CD4-positive, CD25-positive, alpha-beta regulatory T cell (primary cell): ENCODE measurements around the gene E2F6. TPM values are rescaled to one million over a fixed set of nuclear protein-coding genes. Genes with fewer than 3 reads are reported as not detected.

Experiments
- ATAC-seq, 2 donors: fragments of 150-1000 bp; cut with Tn5 transposase; one replicate each; pipeline ENCODE4 v1.10.0; 2021; ENCODE audit warnings: low read depth in 2 of 2, moderate number of reproducible peaks in 2 of 2, moderate library complexity in 1 of 2
- DNase-seq, 3 donors: peaks; one replicate each; pipeline versions ENCODE4 v3.0.0 to v3.0.0-alpha.2; 2012 to 2022; ENCODE audit warnings: mixed read lengths in 1 of 3
- H3K27ac ChIP-seq: one replicate; pipeline ENCODE4 v1.7.0; 2013; ENCODE audit warnings: mild to moderate bottlenecking, low read length; ENCODE audit not compliant: insufficient read depth, poor library complexity, severe bottlenecking
- H3K27me3 ChIP-seq: one replicate; pipeline ENCODE4 v1.7.0; 2013; ENCODE audit warnings: low read length; ENCODE audit not compliant: control insufficient read depth, insufficient read depth
- H3K36me3 ChIP-seq: one replicate; pipeline ENCODE4 v1.7.0; 2013; ENCODE audit warnings: mild to moderate bottlenecking, low read length, moderate library complexity; ENCODE audit not compliant: control insufficient read depth, insufficient read depth
- H3K4me1 ChIP-seq: 2 replicates; pipeline ENCODE4 v1.7.0; 2013; ENCODE audit warnings: mild to moderate bottlenecking, low read length; ENCODE audit not compliant: insufficient read depth, control insufficient read depth, poor library complexity, severe bottlenecking
- H3K4me3 ChIP-seq: one replicate; pipeline ENCODE4 v1.7.0; 2013; ENCODE audit warnings: low read depth, mild to moderate bottlenecking, low read length, moderate library complexity
- H3K9me3 ChIP-seq, 2 experiments: 1 replicate in 1 of 2; 2 replicates in 1 of 2; pipeline ENCODE4 v1.7.0; 2013; ENCODE audit warnings: low read length in 2 of 2, mild to moderate bottlenecking in 1 of 2, moderate library complexity in 1 of 2; ENCODE audit not compliant: control insufficient read depth in 2 of 2
- H3K27ac Mint-ChIP-seq, 3 donors: one replicate each; pipeline ENCODE4 v1.8.0; 2020 to 2022; ENCODE audit warnings: mild to moderate bottlenecking in 3 of 3, mixed read lengths in 3 of 3, moderate library complexity in 2 of 3
- H3K27me3 Mint-ChIP-seq: one replicate; pipeline ENCODE4 v1.8.0; 2022; ENCODE audit warnings: mild to moderate bottlenecking, mixed read lengths
- H3K36me3 Mint-ChIP-seq: one replicate; pipeline ENCODE4 v1.8.0; 2020; ENCODE audit warnings: mixed read lengths
- H3K4me1 Mint-ChIP-seq, 4 donors: one replicate each; pipeline ENCODE4 v1.8.0; 2020 to 2022; ENCODE audit warnings: mixed read lengths in 4 of 4, mild to moderate bottlenecking in 1 of 4
- H3K4me3 Mint-ChIP-seq, 4 donors: one replicate each; pipeline ENCODE4 v1.8.0; 2020 to 2022; ENCODE audit warnings: mild to moderate bottlenecking in 4 of 4, mixed read lengths in 4 of 4, moderate library complexity in 3 of 4
- H3K9me3 Mint-ChIP-seq, 7 donors: one replicate each; pipeline ENCODE4 v1.8.0; 2020 to 2022; ENCODE audit warnings: mixed read lengths in 7 of 7, mild to moderate bottlenecking in 3 of 7, moderate library complexity in 2 of 7
- polyA plus RNA-seq, 4 donors: library from polyadenylated mRNA; unstranded; fragments of 300-500 nt; fragmentation: Illumina TruSeq; gene quantifications; one replicate each; pipeline ENCODE4 v1.2.3, GENCODE V29; 2021
- total RNA-seq: library from RNA; stranded (reverse); gene quantifications from one replicate; pipeline ENCODE4 v1.2.3, GENCODE V29; 2022

The E2F6 gene
- total and polyA plus RNA-seq, 5 donors from 2014 or later = 1.7 to 6.7 (median 3.7) TPM

- Mint-ChIP-seq H3K36me3 (no peaks in the 10 kb centered on the region), H3K4me1 (no peaks in the 10 kb centered on the region), H3K27ac (no peak overlapping the region), H3K9me3 (peaks cover 0 to 4% (median 0%) of the 10 kb centered on the region in 7 donors), H3K27me3 (peaks cover 6% of the 10 kb centered on the region), H3K4me3 (no peak overlapping the region)
- peaks cover 3% of the 10 kb centered on the region for H3K27me3 ChIP-seq
- H3K4me3 ChIP-seq = no peak overlapping the region
- DNase-seq = no peak
- H3K36me3 ChIP-seq = no peaks in the 10 kb centered on the region
- no peak overlapping the region for H3K27ac ChIP-seq
- H3K9me3 ChIP-seq = no peaks in the 10 kb centered on the region
- H3K4me1 ChIP-seq = no peaks in the 10 kb centered on the region
- no peak for ATAC-seq
Observed at GRCh38 chr2:11508279-11508678, 42.3 kb upstream of the E2F6 start.

GRCh38 chr2:11507517-11507916 lies 41.6 kb upstream of the E2F6 start:
- H3K4me3 Mint-ChIP-seq = no peak overlapping the region
- no peaks in the 10 kb centered on the region for H3K36me3 Mint-ChIP-seq
- DNase-seq = no peak
- Histone ChIP-seq H3K9me3 (no peaks in the 10 kb centered on the region), H3K36me3 (no peaks in the 10 kb centered on the region), H3K4me3 (no peak overlapping the region), H3K4me1 (no peaks in the 10 kb centered on the region), H3K27me3 (peaks cover 3% of the 10 kb centered on the region), H3K27ac (no peak overlapping the region)
- H3K27ac Mint-ChIP-seq = no peak overlapping the region
- H3K27me3 Mint-ChIP-seq = peaks cover 6% of the 10 kb centered on the region
- H3K9me3 Mint-ChIP-seq = peaks cover 0 to 6% (median 0%) of the 10 kb centered on the region in 7 donors
- no peaks in the 10 kb centered on the region for H3K4me1 Mint-ChIP-seq
- no peak for ATAC-seq

GRCh38 chr2:11506611-11506969 lies 40.6 kb upstream of the E2F6 start:
- ATAC-seq (no peak), DNase-seq (no peak)
- no peak overlapping the region for H3K4me3 Mint-ChIP-seq
- no peaks in the 10 kb centered on the region for H3K36me3 Mint-ChIP-seq
- Histone ChIP-seq H3K36me3 (no peaks in the 10 kb centered on the region), H3K9me3 (no peaks in the 10 kb centered on the region), H3K27me3 (peaks cover 3% of the 10 kb centered on the region), H3K4me3 (no peak overlapping the region), H3K4me1 (no peaks in the 10 kb centered on the region), H3K27ac (no peak overlapping the region)
- no peak overlapping the region for H3K27ac Mint-ChIP-seq
- H3K4me1 Mint-ChIP-seq = no peaks in the 10 kb centered on the region
- H3K27me3 Mint-ChIP-seq = peaks cover 6% of the 10 kb centered on the region
- H3K9me3 Mint-ChIP-seq = peaks cover 0 to 6% (median 0%) of the 10 kb centered on the region in 7 donors

- Histone ChIP-seq H3K36me3 (no peaks in the 10 kb centered on the region), H3K4me3 (no peak overlapping the region), H3K4me1 (no peaks in the 10 kb centered on the region), H3K27me3 (peaks cover 3% of the 10 kb centered on the region), H3K27ac (no peak overlapping the region), H3K9me3 (no peaks in the 10 kb centered on the region)
- H3K9me3 Mint-ChIP-seq = peaks cover 0 to 6% (median 0%) of the 10 kb centered on the region in 7 donors
- no peak for DNase-seq
- no peak overlapping the region for H3K27ac Mint-ChIP-seq
- H3K4me1 Mint-ChIP-seq = peaks cover 0 to 1% (median 0%) of the 10 kb centered on the region in 4 donors
- H3K4me3 Mint-ChIP-seq = no peak overlapping the region
- H3K27me3 Mint-ChIP-seq = peaks cover under 1% of the 10 kb centered on the region
- no peak for ATAC-seq
- no peaks in the 10 kb centered on the region for H3K36me3 Mint-ChIP-seq
Observed at GRCh38 chr2:11505652-11506610, 40.0 kb upstream of the E2F6 start.

GRCh38 chr2:11503354-11503927 lies 37.5 kb upstream of the E2F6 start:
- Histone ChIP-seq H3K36me3 (no peaks in the 10 kb centered on the region), H3K27me3 (peaks cover 3% of the 10 kb centered on the region), H3K4me3 (no peak overlapping the region), H3K9me3 (no peaks in the 10 kb centered on the region), H3K27ac (no peak overlapping the region), H3K4me1 (no peaks in the 10 kb centered on the region)
- ATAC-seq = no peak
- Mint-ChIP-seq H3K4me1 (peaks cover 0 to 5% (median under 1%) of the 10 kb centered on the region in 4 donors), H3K36me3 (no peaks in the 10 kb centered on the region), H3K27me3 (no peaks in the 10 kb centered on the region), H3K9me3 (peaks cover 0 to 6% (median 0%) of the 10 kb centered on the region in 7 donors), H3K4me3 (no peak overlapping the region), H3K27ac (no peak overlapping the region)
- no peak for DNase-seq

GRCh38 chr2:11502740-11503292 lies 36.9 kb upstream of the E2F6 start:
- peaks cover 3% of the 10 kb centered on the region for H3K27me3 Mint-ChIP-seq
- H3K9me3 Mint-ChIP-seq = peaks cover 0 to 6% (median 0%) of the 10 kb centered on the region in 7 donors
- H3K4me3 Mint-ChIP-seq = no peak overlapping the region
- H3K27ac Mint-ChIP-seq = no peak overlapping the region
- no peaks in the 10 kb centered on the region for H3K4me1 ChIP-seq
- no peak overlapping the region for H3K4me3 ChIP-seq
- H3K36me3 ChIP-seq = no peaks in the 10 kb centered on the region
- ATAC-seq (no peak), DNase-seq (no peak)
- H3K9me3 ChIP-seq = no peaks in the 10 kb centered on the region
- no peaks in the 10 kb centered on the region for H3K36me3 Mint-ChIP-seq
- no peak overlapping the region for H3K27ac ChIP-seq
- peaks cover 0 to 5% (median under 1%) of the 10 kb centered on the region in 4 donors for H3K4me1 Mint-ChIP-seq
- H3K27me3 ChIP-seq = peaks cover 3% of the 10 kb centered on the region

GRCh38 chr2:11500702-11501303 lies 34.8 kb upstream of the E2F6 start:
- H3K27ac Mint-ChIP-seq = peak overlapping the region in 1 of 3 donors; percentile 5
- H3K4me1 ChIP-seq = no peaks in the 10 kb centered on the region
- H3K9me3 ChIP-seq = no peaks in the 10 kb centered on the region
- DNase-seq = no peak
- H3K27ac ChIP-seq = no peak overlapping the region
- H3K4me3 Mint-ChIP-seq = peak overlapping the region in 1 of 4 donors; percentile 7
- no peaks in the 10 kb centered on the region for H3K36me3 ChIP-seq
- peaks cover 0 to 6% (median 0%) of the 10 kb centered on the region in 7 donors for H3K9me3 Mint-ChIP-seq
- no peak for ATAC-seq
- H3K27me3 Mint-ChIP-seq = peaks cover 11% of the 10 kb centered on the region
- H3K4me1 Mint-ChIP-seq = peaks cover 0 to 5% (median under 1%) of the 10 kb centered on the region in 4 donors
- H3K4me3 ChIP-seq = no peak overlapping the region
- H3K27me3 ChIP-seq = peaks cover 3% of the 10 kb centered on the region
- no peaks in the 10 kb centered on the region for H3K36me3 Mint-ChIP-seq
